Endometrial microvascular endothelial cells (primary cell): ENCODE results near the gene KBTBD2. TPM values are rescaled to one million over a fixed set of nuclear protein-coding genes. Genes with fewer than 3 reads are reported as not detected.
"Not testable (repeated sequence)": the region's sequence is repeated elsewhere in the genome, so short reads cannot be mapped to it uniquely, and the experiment has no call there.

Source experiments
- in situ Hi-C: cut with HindIII; loops from 2 replicates; pipeline ENCODE4 v1.10.0; 2017; ENCODE audit warnings: low sequenced_read_pairs, low pct_unique_long_range_greater_than_20kb; ENCODE audit errors: inconsistent ontology term
- total RNA-seq: library from RNA; depleted of rRNA; stranded (reverse); fragments of >200 nt; gene quantifications from one replicate; pipeline ENCODE4 v1.2.3, GENCODE V29; 2015; ENCODE audit errors: inconsistent ontology term

The KBTBD2 gene
- 26.5 TPM for total RNA-seq

- in situ Hi-C loops: no loop called here
Observed at GRCh38 chr7:32891043-32891799, at the start of gene KBTBD2. TSS of gene KBTBD2 (minus strand) at chr7:32891760. CDS start at chr7:32879604, 12,156 bp downstream.

DNA sequence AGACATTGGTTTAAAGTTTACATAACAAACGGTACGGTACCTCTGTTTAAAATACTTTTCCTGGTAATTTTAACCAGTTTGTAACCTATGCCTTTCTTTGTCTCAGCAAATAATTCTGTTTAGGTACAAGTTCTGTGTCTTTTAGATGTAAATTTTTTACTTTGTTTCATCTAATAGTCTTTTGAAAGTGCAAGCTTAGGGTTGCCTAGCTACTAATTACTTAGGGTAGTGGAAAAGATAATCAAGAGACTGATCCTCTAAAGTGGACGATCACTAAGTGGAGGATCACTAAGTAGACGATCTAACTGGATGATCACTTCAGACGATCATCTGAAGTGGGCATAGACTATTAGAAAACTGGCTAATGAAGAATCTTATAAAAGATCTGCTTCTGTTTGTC lies 49.6 kb upstream of the KBTBD2 start:
- in situ Hi-C loops: loop anchor here (10.0 to 25.0 kb wide), 2 partner anchors 104 to 129 kb away; no protein-coding TSS in a partner anchor

- in situ Hi-C loops: loop anchor here (25.0 kb wide), 1 partner anchor 125 kb away; no protein-coding TSS in a partner anchor
Observed at GRCh38 chr7:32937344-32938174, 46.0 kb upstream of the KBTBD2 start.

- in situ Hi-C loops: loop anchor here (25.0 kb wide), 1 partner anchor 124 kb away; no protein-coding TSS in a partner anchor
Observed at GRCh38 chr7:32936689-32937088, 45.1 kb upstream of the KBTBD2 start.

- in situ Hi-C loops: loop anchor here (25.0 kb wide), 1 partner anchor 123 kb away; no protein-coding TSS in a partner anchor
Observed at GRCh38 chr7:32935558-32935957, 44.0 kb upstream of the KBTBD2 start.

DNA sequence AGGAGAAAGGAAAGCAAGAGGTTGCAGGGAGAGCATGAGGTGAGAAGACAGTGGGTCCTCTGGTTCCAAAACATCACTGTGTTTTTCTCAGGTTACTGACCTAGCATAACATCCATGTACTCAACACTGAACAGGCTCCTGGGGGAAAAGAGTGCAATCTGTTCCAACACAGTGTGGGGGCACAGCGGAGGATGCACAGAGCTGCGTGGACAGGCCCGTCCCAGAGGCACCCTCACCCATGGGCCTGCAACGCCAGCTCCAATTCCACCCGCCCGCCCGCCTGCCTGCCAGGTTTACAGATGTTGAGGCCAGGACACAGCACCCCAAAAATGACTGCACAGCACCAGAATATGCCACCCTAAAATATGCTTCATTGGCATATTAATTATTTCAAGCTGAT lies 38.8 kb upstream of the KBTBD2 start:
- in situ Hi-C loops: loop anchor here (25.0 kb wide), 1 partner anchor 118 kb away; no protein-coding TSS in a partner anchor

DNA sequence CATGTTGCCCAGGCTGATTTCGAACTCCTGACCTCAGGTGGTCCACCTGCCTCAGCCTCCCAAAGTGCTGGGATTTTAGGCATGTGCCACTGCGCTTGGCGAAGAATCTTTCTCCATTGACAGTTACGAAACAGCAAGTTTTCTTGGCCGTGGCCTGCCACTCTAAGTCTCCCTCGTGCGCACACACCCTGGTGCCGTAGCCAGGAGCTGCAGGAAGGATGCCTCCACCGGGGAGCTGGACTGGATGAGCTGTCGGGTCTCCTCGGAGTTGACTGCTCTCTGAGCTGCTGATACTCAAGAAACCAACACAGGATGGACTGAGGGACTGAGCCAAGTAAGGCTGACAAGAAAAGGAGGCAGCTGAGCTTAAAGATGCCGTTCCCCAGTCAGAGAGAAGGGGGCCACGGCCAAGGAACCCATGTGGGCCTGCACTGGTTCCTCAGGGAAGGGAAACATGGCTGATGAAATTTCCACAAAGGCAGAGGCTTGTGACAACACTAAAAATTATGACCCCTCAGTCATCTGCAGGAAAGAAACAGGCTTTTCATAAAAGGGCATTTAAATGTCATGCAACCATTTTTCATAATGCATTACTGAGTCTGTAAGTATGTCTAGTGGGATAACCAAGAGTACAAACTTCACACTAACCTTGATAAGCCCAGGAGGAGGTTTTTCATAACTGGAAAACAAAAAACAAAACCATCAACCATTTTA lies 38.0 kb upstream of the KBTBD2 start:
- in situ Hi-C loops: loop anchor here (25.0 kb wide), 1 partner anchor 117 kb away; no protein-coding TSS in a partner anchor

- in situ Hi-C loops: loop anchor here (25.0 kb wide), 1 partner anchor 117 kb away; no protein-coding TSS in a partner anchor
Observed at GRCh38 chr7:32928785-32929298, 37.3 kb upstream of the KBTBD2 start.

DNA sequence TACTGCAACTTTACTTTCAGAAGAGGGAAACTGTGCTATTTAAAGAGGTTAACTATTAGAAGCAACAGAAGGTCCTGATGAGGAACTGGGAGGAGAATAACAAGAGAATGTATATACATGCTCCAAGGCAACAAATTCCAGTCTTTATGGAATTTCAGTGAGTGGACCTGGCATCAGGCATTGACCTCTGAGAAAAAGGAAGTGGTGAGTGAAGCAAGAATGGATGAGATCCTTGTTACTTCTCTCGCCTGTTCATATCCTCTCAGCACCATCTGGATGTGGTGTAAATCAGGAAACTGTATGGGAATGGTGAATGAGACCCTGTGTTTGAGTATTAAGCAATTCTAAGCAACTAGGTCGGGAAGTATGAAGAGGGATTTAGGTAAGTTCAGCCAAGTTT lies 30.3 kb upstream of the KBTBD2 start:
- in situ Hi-C loops: no loop called here

DNA sequence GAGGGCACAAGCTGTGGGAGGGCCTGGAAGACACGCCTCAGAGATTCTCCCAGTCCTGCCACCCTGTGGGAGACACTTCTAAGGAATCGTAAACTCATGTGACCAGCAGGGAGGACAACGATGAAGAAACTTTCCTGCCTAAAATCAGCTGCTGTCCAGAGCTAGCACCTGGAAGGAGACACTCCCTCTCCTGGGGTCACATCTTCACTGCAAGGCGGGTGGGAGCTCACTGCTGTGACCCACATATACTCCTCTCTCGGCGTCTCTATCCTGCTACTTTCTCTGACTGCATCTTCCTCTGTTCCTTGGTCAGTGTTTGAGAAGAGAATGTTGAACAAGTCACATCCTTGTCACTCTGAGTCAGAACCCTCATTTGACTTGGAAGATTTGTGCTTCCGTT lies 25.4 kb upstream of the KBTBD2 start:
- in situ Hi-C loops: not testable (repeated sequence)

DNA sequence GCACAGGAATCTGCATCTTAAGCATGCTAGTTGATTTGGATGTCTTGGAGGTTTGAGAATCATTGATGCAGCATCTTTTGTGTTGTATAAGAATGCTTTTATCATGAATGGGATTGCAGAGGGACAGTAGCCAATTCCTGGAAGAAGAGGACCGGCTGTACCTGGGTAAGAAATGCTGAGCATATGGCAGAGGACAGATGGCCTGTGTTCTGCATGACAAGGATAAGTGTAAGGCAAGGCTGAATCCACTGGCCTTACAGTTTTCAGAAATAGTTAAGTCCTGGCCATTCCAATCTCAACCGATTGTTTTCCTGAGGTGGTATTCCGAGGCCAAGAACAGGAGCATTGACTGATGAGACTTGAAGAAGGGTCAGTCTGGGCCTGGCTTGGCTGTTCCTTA lies 24.4 kb upstream of the KBTBD2 start:
- in situ Hi-C loops: no loop called here

DNA sequence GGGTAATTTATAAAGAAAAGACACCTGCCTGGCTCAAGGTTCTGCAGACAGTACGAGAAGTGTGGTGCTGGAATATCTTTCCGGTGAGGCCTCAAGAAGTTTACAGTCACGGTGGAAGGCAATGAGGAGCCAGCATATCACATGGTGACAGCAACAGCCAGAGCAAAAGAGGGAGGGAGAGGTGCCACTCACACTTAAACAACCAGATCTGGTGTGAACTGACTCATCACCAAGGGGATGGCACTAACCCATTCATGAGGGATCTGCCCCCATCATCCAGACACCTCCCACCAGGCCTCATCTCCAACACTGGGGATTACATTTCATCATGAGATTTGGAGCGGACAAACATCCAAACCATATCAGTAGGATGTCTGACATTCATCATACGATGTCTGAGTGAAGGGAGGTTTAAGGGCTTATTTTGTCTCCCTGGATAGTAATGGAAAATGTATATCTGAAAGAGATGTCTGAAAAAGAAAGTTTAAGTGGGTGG lies 23.5 kb upstream of the KBTBD2 start:
- in situ Hi-C loops: no loop called here

DNA sequence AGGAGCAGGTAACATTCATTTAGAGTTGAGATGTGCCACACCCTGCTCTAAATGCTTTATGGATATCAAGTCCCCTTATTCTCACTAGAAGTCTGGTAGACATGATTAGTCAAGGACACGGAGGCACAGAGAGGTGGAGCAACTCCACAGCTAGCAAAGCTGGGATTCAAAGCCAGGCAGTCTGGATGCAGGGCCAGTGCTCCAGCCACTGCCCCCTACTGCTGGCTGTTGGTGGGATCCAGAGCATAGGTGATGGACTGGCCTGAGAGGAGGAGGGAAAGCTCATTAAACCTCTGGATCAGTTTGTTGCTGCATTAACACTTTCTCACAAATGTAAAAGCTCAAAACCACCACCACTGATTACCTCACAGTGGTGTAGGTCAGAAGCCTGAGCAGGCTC lies 22.6 kb upstream of the KBTBD2 start:
- in situ Hi-C loops: no loop called here

DNA sequence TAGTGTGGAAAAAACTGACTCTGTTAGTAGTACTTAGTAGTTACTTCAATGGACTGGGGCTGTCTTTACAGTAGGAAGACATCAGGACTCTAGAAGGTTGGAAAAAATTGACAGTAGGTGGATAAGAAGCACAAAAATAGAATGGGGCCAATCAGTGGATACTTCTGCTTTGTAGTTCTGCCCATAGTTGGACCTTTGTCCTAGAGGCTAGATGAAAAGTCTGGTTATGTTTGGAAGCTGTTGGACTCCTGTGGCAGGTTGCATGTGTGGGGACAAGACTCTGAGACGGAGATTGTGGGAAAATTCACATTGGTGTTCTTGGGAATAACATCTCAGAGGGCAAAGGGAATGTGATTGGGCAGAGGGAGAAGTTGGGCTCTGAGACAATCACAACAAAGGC lies 18.6 kb upstream of the KBTBD2 start:
- in situ Hi-C loops: no loop called here

DNA sequence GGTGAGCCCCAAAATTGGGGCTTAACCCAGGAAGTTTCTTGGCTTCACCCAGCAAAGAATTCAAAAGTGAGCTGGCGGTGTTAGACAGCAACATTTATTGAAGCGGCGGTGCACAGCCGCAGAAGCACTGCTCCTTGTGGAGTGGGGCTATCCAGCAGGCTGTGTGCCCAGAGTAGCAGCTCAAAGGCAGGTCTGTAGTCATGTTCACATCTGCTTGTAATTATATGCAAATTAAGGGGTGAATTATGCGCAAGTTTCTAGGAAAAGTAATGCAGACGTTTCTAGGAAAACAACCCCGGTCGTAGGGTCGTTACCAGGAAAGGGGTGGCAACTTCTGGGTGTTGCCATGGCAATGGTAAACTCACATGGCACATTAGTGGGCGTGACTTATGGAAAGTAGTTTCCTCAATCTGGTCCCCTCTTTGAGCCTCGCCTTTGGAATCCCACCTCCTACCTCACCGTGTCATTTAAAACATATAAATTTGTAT lies 13.7 kb upstream of the KBTBD2 start:
- in situ Hi-C loops: no loop called here

GRCh38 chr7:32901629-32902028 lies 10.1 kb upstream of the KBTBD2 start:
- in situ Hi-C loops: no loop called here

DNA sequence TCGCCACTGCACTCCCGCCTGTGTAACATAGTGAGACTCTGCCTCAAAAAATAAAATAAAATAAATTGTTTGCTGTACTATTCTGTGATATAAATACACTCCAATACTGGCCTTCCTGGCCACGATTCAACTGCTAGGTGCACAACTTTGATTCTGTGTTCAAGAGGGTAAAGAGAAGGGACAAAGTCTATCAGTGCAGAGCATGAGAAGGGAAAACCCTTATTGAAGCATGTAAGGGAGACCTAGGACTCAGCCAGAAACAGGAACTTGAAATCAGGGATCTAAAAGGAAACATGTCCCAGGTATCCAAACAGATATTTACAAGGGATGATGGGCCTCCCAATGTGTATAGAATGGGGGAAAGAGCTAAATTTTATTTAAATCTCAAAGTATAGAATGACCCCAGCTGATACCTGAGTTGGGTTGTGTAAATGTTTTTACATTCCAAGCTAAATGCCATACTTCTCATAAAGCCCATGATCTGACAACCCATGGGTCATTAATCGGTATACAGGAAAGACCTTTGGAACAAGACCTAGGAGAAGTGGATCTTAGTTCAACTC lies 9.0 kb upstream of the KBTBD2 start:
- in situ Hi-C loops: no loop called here

GRCh38 chr7:32897376-32897775 lies 5.8 kb upstream of the KBTBD2 start:
- in situ Hi-C loops: not testable (repeated sequence)
